ENCODE results near the gene ZSCAN5B.

- TF ChIP-seq CTCF (conservative IDR thresholded peaks at IDR 0.05): no peak
- no peak for TF ChIP-seq ZFX (IDR thresholded peaks at IDR 0.05)
Observed at GRCh38 chr19:56150358-56150757, 47.2 kb downstream of the ZSCAN5B start.
